Midbrain (tissue), 1 donor: ENCODE data around the gene DPPA4.
"Not testable (repeated sequence)": the region's sequence is repeated elsewhere in the genome, so short reads cannot be mapped to it uniquely, and the experiment has no call there.

ENCODE experiments used
- DNase-seq: peaks from one replicate; lab custom pipeline; 2025; lab: John Stamatoyannopoulos, UW

DPPA4 gene, protein sequence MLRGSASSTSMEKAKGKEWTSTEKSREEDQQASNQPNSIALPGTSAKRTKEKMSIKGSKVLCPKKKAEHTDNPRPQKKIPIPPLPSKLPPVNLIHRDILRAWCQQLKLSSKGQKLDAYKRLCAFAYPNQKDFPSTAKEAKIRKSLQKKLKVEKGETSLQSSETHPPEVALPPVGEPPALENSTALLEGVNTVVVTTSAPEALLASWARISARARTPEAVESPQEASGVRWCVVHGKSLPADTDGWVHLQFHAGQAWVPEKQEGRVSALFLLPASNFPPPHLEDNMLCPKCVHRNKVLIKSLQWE

DNA sequence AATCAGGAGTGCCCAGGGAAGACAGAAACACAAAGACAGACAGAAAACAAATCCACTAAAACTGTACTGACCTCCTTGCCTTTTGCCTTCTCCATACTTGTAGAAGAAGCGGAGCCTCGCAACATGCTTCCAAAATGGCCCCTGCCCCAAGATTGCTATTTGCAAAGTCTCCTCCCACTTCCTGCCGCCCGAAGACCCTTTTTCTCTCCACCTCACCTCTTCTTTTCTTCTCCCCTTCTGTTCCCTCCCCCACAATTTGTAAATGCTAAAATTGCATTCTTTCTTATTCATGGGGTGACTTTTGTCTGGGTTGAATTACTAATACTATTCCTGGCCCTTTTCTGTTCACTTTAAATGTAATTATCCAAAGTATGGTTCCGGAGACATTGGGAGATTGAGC is at the start of gene DPPA4:
DPPA4 (minus strand) TSS at position 154 of the 400 bp plus-strand sequence; CDS start at position 125, 29 bp downstream.
- DNase-seq, result no peak

DNA sequence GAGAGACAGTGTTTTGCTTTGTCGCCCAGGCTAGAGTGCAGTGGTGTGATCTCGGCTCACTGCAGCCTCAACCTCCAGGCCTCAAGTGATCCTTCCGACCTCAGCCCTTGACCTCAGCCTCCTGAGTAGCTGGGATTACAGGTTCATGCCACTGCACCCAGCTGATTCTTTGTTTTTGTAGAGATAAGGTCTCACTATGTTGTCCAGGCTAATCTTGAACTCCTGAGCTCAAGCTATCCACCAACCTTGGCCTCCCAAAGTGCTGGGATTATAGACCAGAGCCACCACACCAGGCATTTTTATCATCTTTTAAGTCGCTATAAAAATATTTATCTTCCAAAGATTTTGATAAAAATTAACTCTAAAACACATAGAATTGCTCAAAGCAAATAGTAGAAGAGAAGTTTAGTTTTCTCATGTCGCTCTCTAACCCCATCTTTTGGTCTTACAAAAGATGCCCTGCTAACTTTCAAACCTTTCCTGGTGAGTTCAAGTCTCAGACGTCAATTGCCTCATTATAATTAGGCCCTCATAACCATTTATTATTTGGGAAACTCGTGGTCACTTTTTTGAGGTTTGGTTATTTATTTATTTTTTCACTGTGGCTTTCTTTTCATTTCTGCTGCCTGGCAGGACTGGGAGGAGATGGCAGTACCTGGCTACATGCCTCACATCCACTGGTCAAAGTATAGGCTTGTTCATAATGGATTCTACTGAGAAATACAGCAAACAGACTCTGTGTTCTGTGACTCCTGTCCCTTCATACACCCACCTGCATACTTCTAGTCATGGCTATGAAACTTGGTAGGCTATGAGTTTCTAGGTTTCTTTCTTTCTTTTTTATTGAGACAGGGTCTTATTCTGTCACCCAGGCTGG is 48.3 kb upstream of the DPPA4 start:
- DNase-seq, result no peak

DNA sequence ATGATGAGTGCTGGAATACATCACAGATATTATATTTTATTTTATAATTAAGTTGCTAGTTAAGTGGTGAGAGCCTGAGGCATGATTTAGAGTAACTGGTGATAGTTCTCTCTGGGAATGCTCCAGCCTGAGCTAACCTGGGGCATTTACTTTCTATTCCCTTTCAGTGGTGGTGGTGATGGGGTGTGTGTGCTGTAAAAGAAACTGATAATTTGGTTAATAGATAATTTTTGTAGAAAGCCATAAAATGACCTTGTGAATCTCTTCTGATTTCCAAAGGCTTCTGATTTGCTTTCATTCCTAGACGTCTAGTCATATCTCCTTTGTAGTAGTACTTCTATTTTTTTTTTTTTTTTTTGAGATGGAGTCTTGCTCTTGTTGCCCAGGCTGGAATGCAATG is 46.8 kb upstream of the DPPA4 start:
- DNase-seq, result no peak

DNA sequence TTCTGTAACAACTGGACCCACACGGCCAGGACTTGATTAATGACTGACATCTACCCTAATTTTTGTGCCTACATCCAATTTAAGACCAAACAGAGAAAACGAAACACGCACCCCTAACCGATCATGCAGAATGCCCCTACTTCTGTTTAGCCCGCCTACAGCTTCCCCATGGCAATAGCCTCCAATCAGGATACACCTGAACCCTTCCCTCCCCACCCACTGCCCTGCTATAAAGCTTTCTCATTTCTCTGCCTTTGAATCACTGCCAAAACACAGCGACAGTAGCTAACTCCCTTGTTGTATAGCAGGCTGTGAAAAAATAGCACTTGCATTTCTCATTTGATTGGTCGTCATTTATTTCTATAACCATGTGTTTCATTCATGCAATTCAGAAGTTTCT is 45.2 kb upstream of the DPPA4 start:
- no peak for DNase-seq

DNA sequence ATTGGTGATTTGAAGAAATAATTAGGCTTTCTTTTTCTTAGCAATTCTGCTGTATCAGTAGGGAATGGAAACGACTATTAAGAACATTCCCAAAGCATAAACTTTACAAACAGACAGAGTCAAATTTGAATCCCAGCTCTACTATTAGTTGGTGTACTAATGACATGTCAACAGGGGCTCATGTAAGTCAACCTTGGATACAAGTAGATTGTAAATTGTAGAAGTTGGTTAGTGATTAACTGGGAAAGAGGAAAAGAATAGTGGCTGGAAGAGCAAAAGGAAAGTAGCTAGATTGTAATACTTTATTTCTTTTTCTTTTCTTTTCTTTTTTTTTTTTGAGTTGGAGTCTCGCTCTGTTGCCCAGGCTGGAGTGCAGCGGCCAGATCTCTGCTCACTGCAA is 38.6 kb upstream of the DPPA4 start:
- no peak for DNase-seq

DNA sequence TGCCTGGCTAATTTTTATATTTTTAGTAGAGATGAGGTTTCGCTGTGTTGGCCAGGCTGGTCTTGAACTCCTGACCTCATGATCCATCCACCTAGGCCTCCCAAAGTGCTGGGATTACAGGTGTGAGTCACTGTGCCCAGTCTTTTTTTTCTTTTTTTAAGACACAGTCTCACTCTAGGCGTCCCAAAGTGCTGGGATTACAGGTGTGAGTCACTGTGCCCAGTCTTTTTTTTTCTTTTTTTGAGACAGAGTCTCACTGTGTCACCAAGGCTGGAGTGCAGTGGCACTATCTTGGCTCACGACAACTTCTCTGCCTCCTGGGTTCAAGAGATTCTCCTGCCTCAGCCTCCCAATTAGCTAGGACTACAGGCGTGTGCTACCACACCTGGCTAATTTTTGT is 37.1 kb upstream of the DPPA4 start:
- DNase-seq, result not testable (repeated sequence)

DNA sequence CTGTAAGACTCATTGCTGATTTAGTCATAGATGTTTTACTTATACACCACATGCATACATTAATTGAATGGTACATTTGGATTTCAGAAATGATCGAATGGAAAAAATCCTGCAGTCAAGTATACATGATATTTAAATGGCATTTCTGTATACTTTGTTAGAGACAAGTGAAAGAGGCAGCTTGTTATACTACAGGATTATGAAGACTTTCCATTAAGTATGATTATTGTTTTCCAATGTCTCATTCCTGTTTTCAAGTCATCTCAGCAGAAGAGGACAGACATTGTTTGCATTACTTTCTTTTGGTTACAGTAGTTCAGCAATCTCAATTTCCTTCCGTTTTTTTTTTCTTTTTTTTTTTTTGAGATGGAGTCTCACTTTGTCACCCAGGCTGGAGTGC is 36.6 kb upstream of the DPPA4 start:
- DNase-seq, result no peak

DNA sequence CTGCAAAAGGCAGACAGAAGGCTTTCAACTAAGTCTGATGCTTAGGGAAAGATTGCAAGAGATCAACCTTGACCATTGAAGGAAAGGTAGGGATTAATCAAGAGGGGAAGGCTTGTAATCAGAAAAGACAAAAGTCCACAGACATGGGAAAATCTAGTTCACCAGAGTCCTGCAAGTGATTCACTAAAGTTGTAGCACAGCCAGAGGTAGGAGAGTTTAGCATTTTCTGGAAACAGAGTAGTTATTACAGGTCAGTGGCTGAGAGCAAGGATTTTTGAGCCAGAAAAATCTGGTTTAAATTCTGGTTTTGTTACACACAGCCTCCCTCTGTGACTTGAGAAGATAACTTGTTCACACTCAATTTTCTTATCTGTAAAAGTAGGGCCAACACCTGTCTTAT is 35.3 kb upstream of the DPPA4 start:
- DNase-seq, result no peak

DNA sequence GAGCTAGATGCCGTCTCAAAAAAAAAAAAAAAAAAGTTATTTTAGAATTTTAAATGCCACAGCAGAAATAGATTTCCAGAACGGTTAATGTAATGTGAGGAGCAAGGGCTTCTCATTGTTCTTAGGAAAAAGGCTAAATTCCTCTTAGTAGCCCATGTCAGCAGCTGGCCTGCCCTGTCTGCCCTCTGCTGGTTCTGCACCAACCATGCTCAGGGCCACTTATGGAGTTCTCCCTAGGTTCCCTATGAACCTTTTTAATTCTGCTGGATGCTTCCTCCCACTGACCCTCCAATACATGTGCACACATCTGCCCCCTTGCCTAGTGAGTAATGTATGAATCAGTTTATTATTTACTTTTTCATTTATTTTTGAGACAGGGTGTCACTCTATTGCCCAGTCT is 32.2 kb upstream of the DPPA4 start:
- no peak for DNase-seq

DNA sequence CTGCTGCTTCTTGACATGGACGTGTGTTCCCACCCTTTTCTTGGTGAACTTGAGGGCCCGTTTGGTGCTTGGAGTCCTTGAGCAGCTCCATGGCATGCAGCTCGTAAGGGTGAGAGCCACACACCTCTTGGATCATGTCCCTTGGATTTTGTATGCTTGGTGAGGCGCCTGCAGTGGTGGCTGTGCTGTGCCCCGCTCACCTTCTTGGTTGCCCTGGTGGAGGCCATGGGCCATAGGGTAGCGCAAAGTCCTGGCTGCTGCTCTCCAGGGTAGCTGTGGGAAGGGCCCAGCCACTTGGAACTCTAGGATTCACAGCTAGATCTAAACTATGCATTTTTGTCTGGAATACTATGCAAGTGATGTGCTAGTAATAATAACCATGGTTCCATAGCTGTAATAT is 26.7 kb upstream of the DPPA4 start:
- no peak for DNase-seq

DNA sequence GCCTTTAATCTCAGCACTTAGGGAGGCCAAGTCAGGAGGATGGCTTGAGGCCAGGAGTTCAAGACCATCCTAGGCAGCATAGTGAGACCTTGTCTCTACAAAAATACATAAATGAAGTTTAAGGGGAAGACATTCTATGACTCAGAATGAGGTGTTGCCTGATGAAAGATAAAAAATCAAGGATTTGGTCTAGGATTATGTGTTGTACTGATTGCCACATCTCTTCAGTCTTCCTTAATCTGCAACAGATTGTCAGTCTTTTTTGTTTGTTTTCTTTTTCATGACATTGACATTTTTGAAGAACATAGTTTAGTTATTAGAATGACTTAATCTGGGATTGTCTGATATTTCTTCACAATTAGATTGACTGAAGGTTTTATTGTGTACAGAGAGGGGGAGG is 26.3 kb upstream of the DPPA4 start:
- no peak for DNase-seq

DNA sequence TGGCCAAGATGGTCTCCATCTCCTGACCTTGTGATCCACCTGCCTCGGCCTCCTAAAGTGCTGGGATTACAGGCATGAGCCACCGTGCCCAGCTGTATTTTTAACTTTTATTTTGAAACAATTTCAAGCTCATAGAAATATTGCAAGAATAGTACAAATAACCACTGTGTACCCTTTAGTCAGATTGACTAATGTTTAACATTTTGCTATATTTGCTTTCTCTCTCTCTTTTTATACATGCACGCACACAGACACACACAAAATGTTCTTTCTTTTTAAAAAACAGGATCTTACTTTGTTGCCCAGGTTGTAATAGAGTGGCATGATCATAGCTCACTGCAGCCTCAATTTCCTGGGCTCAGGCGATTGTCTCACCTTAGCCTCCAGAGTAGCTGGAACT is 25.5 kb upstream of the DPPA4 start:
- DNase-seq, result no peak

DNA sequence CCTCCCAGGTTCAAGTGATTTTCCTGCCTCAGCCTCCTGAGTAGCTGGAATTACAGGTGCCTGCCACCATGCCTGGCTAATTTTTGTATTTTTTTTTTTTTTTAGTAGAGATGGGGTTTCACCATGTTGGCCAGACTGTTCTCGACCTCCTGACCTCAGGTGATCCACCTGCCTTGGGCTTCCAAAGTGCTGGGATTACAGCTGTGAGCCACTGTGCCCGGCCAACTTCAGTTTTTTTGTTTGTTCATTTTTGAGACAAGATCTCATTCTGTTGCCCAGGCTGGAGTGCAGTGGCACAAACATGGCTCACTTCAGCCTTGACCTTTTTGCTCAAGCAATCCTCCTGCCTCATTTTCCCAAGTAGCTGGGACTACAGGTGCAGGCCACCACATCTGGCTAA is 21.5 kb upstream of the DPPA4 start:
- not testable (repeated sequence) for DNase-seq

DNA sequence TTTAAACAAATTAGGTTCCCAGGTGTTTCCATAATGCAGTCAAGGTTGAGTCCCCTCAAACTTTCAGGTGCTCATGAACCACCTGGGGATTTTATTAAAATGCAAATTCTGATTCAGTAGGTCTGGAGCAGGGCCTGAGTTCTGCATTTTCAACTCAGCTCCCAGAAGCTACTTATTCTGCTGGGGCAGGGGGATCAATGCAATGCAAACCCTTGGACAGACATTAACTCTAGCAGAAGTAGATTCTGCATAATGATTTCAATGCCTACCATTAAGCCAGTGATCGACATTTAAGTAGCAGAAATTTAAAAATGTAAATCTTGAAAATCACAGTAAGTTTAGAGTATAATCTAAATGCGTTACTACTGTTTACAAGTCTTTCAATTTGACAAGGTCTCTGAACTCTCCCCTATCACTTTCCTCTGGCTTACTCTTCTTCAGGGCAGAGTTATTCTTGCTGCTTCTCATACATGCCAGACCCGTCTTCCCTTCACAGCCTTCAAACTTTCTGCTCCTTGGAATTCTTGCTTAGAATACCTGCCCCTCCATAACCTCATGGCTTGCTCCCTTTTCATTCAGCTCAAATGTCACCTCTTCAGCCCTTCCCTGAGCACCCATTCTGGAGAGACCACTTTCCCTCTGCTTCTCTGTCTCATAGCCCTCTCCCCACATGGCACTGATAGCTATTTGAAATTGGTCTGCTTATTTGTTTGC is 19.3 kb upstream of the DPPA4 start:
- DNase-seq, result no peak

DNA sequence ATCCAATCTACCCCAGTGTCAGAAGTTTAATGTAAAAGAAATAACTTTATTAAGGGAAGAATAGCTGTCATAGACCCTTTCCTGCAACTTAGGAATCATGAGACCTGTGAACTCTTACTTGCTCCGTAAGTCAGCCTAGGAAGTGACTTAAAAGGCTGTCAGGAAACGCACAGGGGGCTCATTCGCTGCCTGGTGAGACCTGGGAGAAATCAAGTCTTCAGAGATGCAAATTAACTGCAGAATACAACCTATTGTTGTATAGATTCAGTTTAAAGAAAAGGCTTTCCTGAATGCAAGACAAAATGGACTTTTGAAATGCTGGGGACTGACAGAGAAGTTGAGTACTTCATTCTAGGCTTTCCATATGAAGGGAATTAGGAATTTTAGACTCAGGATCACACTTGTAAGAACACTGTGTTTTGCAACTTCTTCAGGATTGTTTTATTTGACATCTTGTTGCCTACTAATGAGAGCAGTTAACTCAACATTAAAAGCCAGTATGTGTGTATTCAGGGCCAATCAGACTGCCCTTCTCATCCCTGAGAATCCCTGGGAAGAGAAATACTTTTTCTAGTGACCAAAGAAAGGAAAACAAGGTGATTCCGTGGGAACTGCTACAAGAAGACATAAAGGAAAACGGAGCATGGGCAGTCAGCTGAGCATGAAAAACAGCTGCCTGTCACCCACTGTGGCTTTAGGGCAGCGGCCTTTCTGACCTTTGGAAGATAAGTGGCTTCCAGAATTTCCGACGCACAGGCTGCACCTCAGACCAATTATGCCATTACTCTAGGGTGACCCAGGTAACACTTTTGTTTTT is 18.5 kb upstream of the DPPA4 start:
- no peak for DNase-seq

DNA sequence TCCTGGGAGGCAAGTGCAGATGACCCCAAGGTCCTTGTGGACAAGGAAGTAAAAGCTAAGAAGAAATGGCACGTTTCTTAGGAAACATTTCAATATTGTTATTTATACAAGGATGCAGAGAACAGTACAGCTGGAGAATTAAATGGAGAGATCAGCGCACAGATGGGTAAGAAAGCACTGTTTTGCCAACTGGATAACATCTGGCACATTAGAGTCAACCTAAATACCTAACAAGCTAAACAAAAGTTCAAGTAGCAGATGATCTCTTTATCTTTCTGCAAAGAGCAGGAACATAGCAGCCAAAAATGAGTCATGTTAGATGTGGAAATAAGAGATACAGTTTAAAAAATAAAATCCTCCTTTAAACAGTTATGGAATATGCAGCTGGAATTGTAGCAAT is 15.7 kb upstream of the DPPA4 start:
- DNase-seq, result no peak

DNA sequence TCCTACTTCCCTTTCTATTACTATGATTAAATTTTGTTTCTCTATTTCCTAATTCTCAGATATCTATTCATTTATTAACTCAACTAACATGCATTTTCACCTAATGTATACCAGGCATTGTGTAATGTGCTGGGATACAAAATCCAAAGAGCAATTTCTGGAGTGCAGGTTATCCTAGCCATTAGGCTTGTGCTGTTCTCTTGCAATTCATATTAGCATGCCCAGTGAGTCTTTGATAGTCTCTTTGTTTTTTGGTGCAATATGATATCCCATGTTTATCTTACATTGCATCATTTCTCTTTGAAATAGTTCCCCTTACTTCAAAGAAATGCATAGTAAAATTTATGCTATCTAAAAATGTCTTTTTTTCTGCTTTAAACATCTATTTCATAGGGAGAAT is 13.9 kb upstream of the DPPA4 start:
- DNase-seq, result no peak

DNA sequence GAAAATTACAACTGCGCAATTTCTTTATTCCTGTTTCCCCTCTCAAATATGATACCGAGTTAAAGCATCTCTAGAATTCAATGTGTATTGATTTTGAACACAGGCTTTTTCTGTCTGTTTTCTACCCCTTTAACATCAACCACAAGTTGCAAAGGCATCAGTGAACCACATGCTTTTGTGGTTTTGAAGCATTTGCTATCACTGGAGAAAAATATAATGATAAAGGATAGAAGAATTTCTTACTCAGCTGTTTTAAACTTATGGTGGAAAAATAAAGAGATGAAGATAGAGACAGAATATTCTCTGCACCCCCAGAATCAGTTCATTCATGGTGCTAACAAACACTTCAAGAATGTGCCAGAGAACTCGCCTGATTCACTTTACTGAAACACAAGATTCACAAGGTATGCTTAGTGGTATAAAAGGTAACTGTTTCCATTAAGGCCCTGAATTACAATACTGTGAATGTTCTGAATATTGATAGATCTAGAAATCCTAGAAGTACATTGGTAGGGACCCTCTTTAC is 9.5 kb upstream of the DPPA4 start:
- DNase-seq, result no peak

DNA sequence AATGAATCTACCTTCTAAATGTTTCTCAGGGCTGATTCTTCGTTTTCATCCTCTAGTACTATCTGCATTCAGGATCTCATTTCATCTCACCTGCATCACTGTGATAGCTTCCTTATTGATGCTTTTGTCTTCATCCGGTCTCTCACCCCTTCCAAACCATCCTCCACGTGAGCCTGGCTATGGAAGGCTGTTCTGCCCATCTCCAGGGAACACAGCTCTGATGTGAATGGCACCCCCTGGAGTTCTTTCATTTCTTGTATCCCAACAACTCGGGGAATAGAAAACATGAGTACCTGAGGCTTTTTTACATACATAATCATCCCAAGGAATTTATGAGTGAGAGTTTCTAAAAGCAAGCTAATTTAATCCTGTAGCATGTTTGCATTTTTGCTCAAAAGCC is 8.8 kb upstream of the DPPA4 start:
- no peak for DNase-seq

DNA sequence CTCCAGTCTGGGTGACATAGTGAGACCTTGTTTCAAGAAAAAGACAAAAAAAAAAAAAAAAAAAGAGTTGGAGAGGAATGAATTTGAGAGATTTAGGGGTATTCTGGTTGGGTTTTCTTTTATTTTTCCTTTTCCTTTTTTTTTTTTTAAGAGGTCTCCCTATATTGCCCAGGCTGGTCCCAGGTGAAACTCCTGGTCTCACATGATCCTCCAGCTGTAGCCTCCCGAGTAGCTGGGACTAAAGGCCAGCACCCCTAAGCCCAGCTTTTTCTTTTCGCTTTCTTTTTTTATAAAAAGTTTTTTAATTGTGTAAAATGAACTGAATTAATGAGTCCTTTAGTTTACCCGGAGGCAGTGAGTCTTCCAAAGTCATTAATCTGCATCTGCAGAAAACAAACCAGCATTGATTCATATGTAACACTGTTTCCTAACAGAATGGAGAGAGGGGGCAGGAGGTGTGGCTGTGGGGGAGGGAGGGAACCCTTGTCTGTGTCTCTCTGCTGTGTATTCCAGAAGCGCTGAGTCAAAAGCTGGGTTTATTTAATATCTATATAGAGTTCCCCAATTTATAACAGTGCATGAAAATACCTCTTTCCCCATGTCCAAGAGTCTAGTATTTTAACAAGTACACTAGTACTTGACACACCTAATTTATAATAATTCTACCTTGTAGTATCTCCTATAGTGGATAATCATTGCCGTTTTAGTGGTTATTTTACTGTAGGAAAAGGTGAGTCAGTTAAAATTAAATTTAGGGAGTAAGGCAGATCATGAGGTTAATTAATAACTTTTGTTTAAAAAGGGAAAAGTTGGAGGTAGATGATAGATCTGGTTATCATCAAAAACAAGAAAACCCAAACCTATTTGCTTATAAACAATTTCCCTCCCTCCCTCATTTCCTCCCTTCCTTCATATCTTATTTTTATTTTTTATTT is 2.6 kb upstream of the DPPA4 start:
- DNase-seq, result no peak

DNA sequence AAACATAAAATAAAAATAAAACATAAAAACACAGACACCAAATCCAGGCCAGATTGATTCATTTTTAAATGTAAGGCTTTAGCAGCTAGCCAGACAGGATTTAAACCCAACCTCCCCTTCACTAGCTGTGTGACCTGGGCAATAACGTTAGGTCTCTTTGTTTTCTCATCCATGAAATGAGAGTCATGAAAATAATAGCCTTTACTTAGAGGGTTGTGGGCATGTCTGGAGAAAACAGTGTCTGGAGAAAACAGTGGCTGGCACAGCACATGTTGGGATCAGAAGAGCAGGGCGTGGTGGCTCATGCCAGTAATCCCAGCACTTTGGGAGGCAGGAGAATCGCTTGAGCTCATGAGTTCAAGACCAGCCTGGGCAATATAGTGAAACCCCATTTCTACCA is 1.9 kb upstream of the DPPA4 start:
- DNase-seq, result no peak
